HepG2 (cell line): ENCODE results near the gene ELF2. TPM values are rescaled to one million over a fixed set of nuclear protein-coding genes. Genes with fewer than 3 reads are reported as not detected.

Experiments used
- AKAP8 ChIP-seq: sonication (generic); formaldehyde crosslinking; IDR thresholded peaks from 2 replicates; pipeline ENCODE4 v1.5.1; 2020; ENCODE audit warnings: mild to moderate bottlenecking, missing genetic modification reagents
- BCL6 ChIP-seq: IDR thresholded peaks from 2 replicates; pipeline ENCODE4 v1.6.1; 2016; ENCODE audit warnings: missing genetic modification reagents, missing compliant biosample characterization
- EP300 ChIP-seq, 3 experiments: sonication (generic) in 1 of 3; formaldehyde crosslinking in 1 of 3; IDR thresholded peaks; 2 replicates each; pipeline versions ENCODE4 v1.5.1 to v1.6.1; 2011 to 2020; ENCODE audit warnings: low read depth in 2 of 3, low read length in 2 of 3, borderline replicate concordance in 1 of 3, improper control_type of control experiment in 1 of 3, mild to moderate bottlenecking in 1 of 3, missing genetic modification reagents in 1 of 3, moderate library complexity in 1 of 3
- GABPB1 ChIP-seq: IDR thresholded peaks from 2 replicates; pipeline ENCODE4 v1.6.1; 2016; ENCODE audit warnings: mild to moderate bottlenecking, missing genetic modification reagents, moderate library complexity, missing compliant biosample characterization
- GLI4 ChIP-seq: sonication (generic); formaldehyde crosslinking; IDR thresholded peaks from 2 replicates; pipeline ENCODE4 v1.5.1; 2020; ENCODE audit warnings: missing genetic modification reagents, mild to moderate bottlenecking, moderate library complexity, borderline replicate concordance
- MAX ChIP-seq: IDR thresholded peaks from 2 replicates; pipeline ENCODE4 v1.6.1; 2012; ENCODE audit warnings: inconsistent platforms
- MED1 ChIP-seq: sonication (generic); formaldehyde crosslinking; IDR thresholded peaks from 2 replicates; pipeline ENCODE4 v1.4.0; 2020; ENCODE audit warnings: missing genetic modification reagents
- NR2F2 ChIP-seq: IDR thresholded peaks from 2 replicates; pipeline ENCODE4 v1.6.1; 2012; ENCODE audit warnings: low read depth, inconsistent platforms, borderline replicate concordance
- SOX6 ChIP-seq, 2 experiments: fragments of 450-650 bp in 1 of 2; sonication (generic) in 1 of 2; formaldehyde crosslinking in 1 of 2; IDR thresholded peaks; 2 replicates each; pipeline versions ENCODE4 v1.4.0 to v1.6.1; 2017 to 2020; ENCODE audit warnings: antibody characterized with exemption in 1 of 2, mild to moderate bottlenecking in 1 of 2, missing genetic modification reagents in 1 of 2
- TEAD2 ChIP-seq: sonication (generic); formaldehyde crosslinking; IDR thresholded peaks from 2 replicates; pipeline ENCODE4 v1.9.0; 2021; ENCODE audit warnings: missing genetic modification reagents
- UBTF ChIP-seq: sonication (generic); formaldehyde crosslinking; IDR thresholded peaks from 2 replicates; pipeline ENCODE4 v1.4.0; 2020; ENCODE audit warnings: mild to moderate bottlenecking, missing genetic modification reagents
- ZBTB20 ChIP-seq: sonication (generic); formaldehyde crosslinking; IDR thresholded peaks from 2 replicates; pipeline ENCODE4 v1.8.1; 2023; ENCODE audit warnings: missing genetic modification reagents, low read depth, mild to moderate bottlenecking, borderline replicate concordance
- ZBTB34 ChIP-seq: sonication (generic); formaldehyde crosslinking; IDR thresholded peaks from 2 replicates; pipeline ENCODE4 v1.8.0; 2022; ENCODE audit warnings: mild to moderate bottlenecking, missing genetic modification reagents
- ZNF34 ChIP-seq: sonication (generic); formaldehyde crosslinking; IDR thresholded peaks from 2 replicates; pipeline ENCODE4 v1.4.0; 2020; ENCODE audit warnings: mild to moderate bottlenecking, missing genetic modification reagents, borderline replicate concordance
- ZNF407 ChIP-seq: sonication (generic); formaldehyde crosslinking; IDR thresholded peaks from one replicate; pipeline ENCODE4 v1.5.1; 2020; ENCODE audit warnings: mild to moderate bottlenecking, missing genetic modification reagents; ENCODE audit errors: not compliant biosample characterization
- ZNF546 ChIP-seq: sonication (generic); formaldehyde crosslinking; conservative IDR thresholded peaks from 2 replicates; pipeline ENCODE4 v1.8.1; 2023; ENCODE audit warnings: mild to moderate bottlenecking, missing genetic modification reagents
- polyA plus RNA-seq, 8 experiments: library from polyadenylated mRNA; depleted of rRNA in 3 of 8; stranded (reverse) in 7 of 8; unstranded in 1 of 8; fragments of >200 nt; fragmentation: Illumina TruSeq in 4 of 8; extraction: Trizol in 4 of 8; gene quantifications; 2 replicates each; pipeline versions ENCODE4 v1.2.1 to v1.2.3, GENCODE V29; 2011 to 2016; ENCODE audit warnings: low read depth in 4 of 8, missing spikeins in 1 of 8, mixed read lengths in 1 of 8; ENCODE audit not compliant: insufficient read depth in 1 of 8
- total RNA-seq, 5 experiments: library from RNA; depleted of rRNA; stranded (reverse); fragments of >200 nt; fragmentation: Illumina TruSeq; extraction: Trizol; gene quantifications; 2 replicates each; pipeline ENCODE4 v1.2.3, GENCODE V29; 2016; ENCODE audit warnings: low read depth in 1 of 5

The ELF2 gene
- total and polyA plus RNA-seq, 2 of the 13 experiments (the other 11 are each of a cell fraction or from before 2014, with no cell fraction given), result 28.6 to 35.4 TPM

- TF ChIP-seq AKAP8 (no peak), MAX (peak; percentile 59; the same call in 1 of the 2 replicates), ZNF546 (CRISPR knock-in tag) (no peak; the same call in 1 of the 2 replicates), ZNF407 (CRISPR knock-in tag) (no peak), SOX6 (IDR thresholded peaks at IDR 0.05) (no peak), SOX6 (CRISPR knock-in tag; IDR thresholded peaks at IDR 0.05) (peak; percentile 42; the same call in 1 of the 2 replicates), GABPB1 (CRISPR knock-in tag) (0 out of 2 replicates have a peak, but pooled peaks have one; percentile 17), MED1 (CRISPR knock-in tag) (peak; percentile 20; the same call in 1 of the 2 replicates), ZBTB20 (CRISPR knock-in tag) (no peak), EP300 (IDR thresholded peaks at IDR 0.05; ENCODE audit: low read depth in 2 of 2, low read length in 2 of 2) (0 out of 4 replicates have a peak, but pooled peaks of 1 of the 2 experiments have one; percentile 35), EP300 (CRISPR knock-in tag; IDR thresholded peaks at IDR 0.05; ENCODE audit: borderline replicate concordance) (no peak), ZBTB34 (CRISPR knock-in tag) (peak; percentile 47; the same call in 1 of the 2 replicates), BCL6 (CRISPR knock-in tag) (peak; percentile 44; the same call in 1 of the 2 replicates), ZNF34 (CRISPR knock-in tag) (no peak), NR2F2 (0 out of 2 replicates have a peak, but pooled peaks have one; percentile 48), GLI4 (CRISPR knock-in tag) (no peak), TEAD2 (CRISPR knock-in tag) (no peak), UBTF (CRISPR knock-in tag) (no peak)
Measured at GRCh38 chr4:139214039-139214534, 37.1 kb upstream of the ELF2 start (continued).
